HG03108 (cell line): ENCODE results near the gene STK11IP.

Experiments
- ATAC-seq: cut with Tn5 transposase; IDR thresholded peaks from one replicate; pipeline ENCODE4 v1.9.1; 2021; ENCODE audit warnings: moderate library complexity; ENCODE audit not compliant: unreplicated experiment

The STK11IP gene

GRCh38 chr2:219562049-219563020 lies 35.3 kb upstream of the STK11IP start:
- no peak for ATAC-seq

GRCh38 chr2:219563271-219563928 lies 34.3 kb upstream of the STK11IP start:
- no peak for ATAC-seq

- ATAC-seq: no peak
These were observed 32.3 kb upstream of the STK11IP start for GRCh38 chr2:219565130-219566080.

GRCh38 chr2:219566640-219567039 lies 31.0 kb upstream of the STK11IP start:
- no peak for ATAC-seq

GRCh38 chr2:219567131-219567530 lies 30.5 kb upstream of the STK11IP start:
- no peak for ATAC-seq

- ATAC-seq: no peak
These were observed 29.8 kb upstream of the STK11IP start for GRCh38 chr2:219567791-219568361.

- ATAC-seq: no peak
These were observed 28.6 kb upstream of the STK11IP start for GRCh38 chr2:219569041-219569440.

GRCh38 chr2:219569635-219570034 lies 28.0 kb upstream of the STK11IP start:
- no peak for ATAC-seq

GRCh38 chr2:219570194-219570923 lies 27.3 kb upstream of the STK11IP start:
- ATAC-seq: no peak

- ATAC-seq: no peak
These were observed 26.7 kb upstream of the STK11IP start for GRCh38 chr2:219570924-219571310.

- ATAC-seq: no peak
These were observed 26.1 kb upstream of the STK11IP start, which contains the start of gene OBSL1 for GRCh38 chr2:219571311-219572236. TSS of gene OBSL1 (minus strand) at chr2:219571539. CDS start at chr2:219571232, 307 bp downstream.

- ATAC-seq: no peak
These were observed 25.2 kb upstream of the STK11IP start, which contains the start of gene INHA for GRCh38 chr2:219572237-219573001. TSS of gene INHA (plus strand) at chr2:219572310. CDS start at chr2:219572375, 65 bp downstream.

GRCh38 chr2:219573166-219573565 lies 24.5 kb upstream of the STK11IP start:
- ATAC-seq: no peak

- ATAC-seq: no peak
These were observed 23.0 kb upstream of the STK11IP start for GRCh38 chr2:219574484-219575311.

- no peak for ATAC-seq
These were observed 21.8 kb upstream of the STK11IP start for GRCh38 chr2:219575566-219576504.
